GM18508 (cell line): ENCODE data around the gene KANK4.

Source experiments
- ATAC-seq: cut with Tn5 transposase; IDR thresholded peaks from one replicate; pipeline ENCODE4 v1.9.1; 2021; ENCODE audit warnings: moderate number of reproducible peaks; ENCODE audit not compliant: insufficient read depth, unreplicated experiment

Gene KANK4

DNA sequence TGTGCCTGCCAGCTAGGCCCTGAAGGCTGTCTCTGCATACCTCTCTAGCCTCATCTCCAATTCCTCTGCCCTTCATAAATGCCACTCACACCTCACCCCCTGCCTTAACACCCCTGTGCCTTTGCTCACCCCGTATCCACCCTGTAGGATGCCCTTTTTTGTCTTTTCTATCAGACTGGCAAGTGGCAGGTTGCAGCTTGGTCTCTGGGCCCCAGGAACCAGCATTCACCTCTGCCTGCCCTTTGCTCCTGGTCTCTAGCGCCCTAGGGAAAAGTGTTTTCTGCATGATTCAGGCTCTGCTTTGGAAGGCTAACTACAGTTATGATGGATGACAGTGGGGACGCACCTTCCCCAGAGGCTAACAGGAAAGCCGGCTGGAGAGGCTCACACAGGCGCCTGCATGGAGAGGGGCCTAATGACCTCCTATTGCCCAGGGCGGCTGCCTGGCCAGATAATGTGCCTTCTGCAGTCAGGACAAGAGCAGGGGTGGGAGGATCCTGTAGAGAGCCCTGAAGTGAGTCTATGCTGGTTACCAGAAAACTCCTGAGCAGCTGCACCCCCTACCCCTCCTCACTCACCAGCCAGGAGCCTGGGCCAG is 11.2 kb downstream of the KANK4 start:
- no peak for ATAC-seq

DNA sequence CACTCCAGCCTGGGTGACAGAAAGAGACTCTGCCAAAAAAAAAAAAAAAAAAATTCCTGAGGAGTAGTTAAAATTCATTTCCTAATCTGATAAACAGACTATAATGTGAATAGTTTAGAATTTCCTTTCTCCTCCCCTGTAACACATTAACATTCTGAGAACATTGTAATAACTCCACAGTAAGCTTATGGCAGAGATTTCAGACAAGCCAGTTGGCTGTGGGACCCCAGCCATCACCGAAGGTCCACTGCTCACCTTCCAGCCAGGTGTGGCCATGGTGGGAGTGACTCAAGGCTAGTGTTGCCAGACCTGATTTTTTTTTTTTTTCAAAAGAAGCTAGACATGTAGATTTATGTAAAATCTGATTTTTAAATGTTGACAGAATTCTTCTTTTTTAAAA is 11.8 kb downstream of the KANK4 start:
- ATAC-seq = no peak

DNA sequence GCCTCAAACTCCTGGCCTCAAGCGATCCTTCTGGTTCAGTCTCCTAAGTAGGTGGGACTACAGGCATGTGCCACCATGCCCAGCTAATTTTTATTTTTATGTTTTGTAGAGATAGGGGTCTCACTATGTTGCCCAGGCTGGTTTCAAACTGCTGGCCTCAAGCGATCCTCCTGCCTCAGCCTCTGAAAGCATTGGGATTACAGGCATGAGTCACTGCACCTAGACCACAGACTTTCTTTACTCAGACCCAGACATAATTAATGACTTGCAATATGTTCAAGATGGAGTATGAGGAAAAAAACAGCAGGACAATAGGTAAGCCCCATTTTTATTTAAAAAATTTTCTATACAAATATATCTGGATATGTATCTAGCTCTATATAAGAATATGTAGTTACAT is 13.2 kb downstream of the KANK4 start:
- no peak for ATAC-seq

DNA sequence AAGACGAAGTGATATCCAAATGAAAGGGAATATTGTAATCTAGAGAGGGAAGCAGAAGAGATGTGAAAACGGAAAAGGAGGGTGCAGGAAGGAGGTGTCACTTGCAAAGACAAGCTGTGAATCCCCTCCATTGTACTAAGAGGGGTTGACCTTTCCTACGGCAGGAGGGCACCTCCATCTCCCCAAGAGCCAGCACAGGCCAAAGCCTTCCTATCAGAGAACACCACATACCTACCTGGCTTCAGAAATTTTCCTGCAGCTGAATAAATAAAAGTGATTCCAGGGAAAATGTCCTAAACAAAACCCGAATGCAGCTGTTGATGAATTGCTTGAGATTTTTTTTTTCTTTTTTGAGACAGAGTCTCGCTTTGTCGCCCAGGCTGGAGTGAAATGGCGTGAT is 14.3 kb downstream of the KANK4 start:
- no peak for ATAC-seq

DNA sequence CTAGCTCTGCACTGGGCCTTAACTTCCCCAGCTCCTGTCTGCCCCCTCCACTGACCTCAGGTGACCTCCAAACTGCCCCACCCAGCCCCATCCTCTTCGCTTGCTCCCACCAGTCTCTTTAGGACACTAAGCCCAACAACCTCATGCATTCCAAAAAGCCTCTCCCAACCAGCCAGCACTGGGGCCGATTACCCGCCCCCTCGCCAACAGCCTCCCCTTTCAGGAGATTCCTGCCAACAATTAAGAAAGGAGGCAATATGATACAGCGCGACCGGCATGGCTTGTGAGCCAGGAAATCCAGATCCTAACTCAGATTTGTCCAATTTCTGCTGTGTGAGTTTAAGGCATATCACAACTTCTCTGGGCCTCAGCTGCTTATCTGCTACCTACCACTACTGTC is 14.7 kb downstream of the KANK4 start:
- no peak for ATAC-seq

DNA sequence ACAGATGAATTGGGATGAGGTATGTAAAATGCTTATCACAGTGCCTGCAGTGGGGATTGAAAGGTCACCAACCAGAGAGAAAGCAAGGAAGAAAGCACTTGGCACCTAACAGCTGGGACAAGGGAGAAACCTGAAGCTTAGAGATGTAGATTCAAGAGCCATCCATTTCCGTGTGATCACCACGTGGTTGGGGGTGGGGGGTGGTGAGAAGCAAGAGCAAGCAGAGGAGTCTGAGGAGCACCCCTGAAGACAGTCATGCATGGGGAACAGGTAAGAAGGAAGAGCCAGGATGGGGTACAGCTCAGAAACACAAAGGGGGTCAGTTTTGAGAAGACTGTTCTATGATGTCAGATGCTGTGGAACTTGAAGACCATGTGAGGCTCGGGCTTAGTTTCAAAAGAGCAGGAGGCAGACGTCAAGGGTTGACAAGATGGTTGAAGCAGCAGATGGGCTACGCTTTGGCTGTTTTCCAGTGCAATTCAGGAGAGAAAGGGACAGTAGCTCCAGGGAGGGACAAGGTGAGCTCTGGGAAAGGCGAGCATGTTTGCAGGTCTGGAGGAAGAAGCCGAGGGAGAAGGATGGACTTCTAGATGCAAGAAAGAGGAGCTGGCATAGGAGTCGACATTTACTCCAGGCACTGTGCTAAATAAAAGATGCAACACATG is 17.4 kb downstream of the KANK4 start:
- ATAC-seq = no peak

DNA sequence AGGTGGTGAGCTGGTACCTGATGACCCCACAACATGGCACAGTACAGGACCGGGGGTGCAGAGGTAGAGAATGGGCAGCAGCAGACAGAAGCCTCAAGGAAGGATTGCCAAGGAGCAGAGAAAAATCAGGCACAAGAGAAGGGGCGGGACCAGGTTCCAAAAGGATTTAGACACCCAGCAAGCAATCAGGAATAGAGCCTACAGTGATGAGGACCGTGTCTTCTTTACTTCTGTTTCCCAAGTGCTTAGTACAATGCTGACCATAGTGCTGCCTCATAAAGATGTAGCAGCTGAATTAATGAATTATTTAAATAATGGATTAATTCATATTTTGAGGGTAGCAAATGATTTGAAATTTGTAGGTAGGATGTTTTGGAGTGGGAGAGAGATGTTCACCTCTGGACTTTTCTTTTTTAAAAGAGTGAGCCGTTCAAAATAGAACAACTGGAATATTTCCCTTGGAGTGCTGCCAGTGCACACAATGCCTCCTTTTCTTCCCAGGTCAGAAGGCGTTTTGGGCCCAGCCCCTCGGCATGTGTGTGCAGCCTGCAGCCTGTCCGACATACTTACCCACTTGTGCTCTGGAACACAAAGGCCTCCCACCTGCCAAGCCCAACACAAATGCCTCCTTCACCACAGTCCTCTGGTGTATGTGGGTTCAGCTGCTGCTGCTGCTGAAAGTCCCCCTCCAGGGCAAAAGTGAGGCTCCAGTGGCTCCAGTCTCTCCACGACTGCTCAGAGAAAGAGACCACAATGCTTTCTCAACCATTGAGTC is 19.6 kb downstream of the KANK4 start:
- no peak for ATAC-seq

DNA sequence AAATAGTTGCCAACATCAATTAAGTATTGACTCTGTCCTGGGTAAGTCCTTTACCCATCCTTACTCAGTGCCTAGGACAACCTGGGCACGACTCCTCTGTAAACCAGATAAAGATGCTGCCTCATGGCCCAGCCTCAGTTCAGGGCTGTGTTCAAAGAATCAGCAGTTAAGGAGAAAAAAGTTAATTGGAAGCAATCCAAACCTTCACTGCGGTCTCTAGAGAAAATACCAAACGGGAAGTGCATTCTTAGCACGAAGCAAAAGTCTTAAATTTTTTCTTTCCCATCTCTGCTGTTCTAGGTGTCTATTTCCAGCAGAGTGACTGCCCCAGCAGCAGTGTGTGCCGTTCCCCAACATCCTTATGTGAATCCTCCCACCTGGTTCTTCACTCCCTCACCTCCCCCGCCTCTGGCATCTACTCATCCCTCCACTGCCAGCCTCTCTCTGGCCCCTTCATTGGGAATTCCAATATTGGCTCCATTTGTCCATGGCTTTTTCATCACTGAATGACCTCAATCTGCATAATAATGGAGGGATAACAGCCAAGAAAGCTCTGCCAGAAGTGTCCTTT is 23.2 kb downstream of the KANK4 start:
- no peak for ATAC-seq

DNA sequence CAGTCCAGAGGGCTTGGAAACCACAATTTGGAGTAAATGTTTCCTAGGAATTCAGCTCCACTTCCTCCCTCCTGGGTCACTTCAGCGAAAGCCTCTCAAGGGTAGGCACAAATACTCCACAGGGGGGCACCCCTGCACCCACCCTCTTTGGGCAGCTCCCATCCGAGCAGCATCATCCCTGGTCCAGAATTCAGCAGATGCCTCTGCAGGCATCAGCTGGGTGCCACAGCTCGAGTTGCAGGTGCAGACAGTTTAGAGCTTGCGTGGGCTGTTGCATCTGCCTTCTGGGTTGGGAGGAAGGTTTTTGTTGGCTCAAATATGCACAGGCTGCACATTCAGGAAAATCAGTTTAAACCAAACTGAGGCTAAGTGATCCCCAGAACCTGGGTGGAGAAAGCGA is 25.0 kb downstream of the KANK4 start:
- ATAC-seq = no peak

DNA sequence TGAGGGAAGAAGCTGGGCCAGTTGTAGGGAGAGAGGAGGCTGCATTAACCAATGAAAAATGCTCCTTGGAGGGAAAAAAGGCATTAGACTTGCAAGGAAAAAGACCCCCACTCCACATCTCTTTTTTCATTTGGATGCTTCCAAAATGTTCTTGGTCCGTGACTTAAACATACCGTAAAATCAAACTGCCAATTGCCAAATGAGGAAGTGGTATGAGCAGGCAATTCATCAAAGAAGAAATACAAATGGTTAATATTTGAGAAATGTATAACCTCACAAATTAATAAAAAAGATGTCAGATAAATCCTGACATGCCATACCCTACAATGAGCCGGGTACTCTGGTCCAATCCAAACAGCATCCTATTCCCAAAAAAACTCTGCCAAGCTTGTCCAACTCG is 30.6 kb downstream of the KANK4 start:
- no peak for ATAC-seq

DNA sequence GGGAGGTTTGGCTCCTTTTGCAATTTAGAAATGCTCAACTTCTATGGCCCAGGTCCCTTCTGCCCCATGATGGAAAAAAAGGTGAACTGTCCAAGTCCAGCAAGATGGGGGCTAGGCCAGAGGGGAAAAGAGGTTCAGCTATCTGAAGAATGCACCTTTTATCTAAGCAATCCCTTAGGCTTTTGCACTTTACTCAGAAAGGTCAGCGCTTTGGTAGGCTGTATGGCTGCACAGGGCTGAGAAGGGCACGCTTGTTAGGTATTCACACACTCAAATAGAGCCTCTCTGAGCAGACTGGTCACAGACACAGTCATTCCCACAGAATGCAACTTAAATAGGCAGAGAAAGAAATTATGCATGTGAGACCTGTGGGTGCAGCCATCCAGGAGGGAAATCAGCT is 31.0 kb downstream of the KANK4 start:
- no peak for ATAC-seq

DNA sequence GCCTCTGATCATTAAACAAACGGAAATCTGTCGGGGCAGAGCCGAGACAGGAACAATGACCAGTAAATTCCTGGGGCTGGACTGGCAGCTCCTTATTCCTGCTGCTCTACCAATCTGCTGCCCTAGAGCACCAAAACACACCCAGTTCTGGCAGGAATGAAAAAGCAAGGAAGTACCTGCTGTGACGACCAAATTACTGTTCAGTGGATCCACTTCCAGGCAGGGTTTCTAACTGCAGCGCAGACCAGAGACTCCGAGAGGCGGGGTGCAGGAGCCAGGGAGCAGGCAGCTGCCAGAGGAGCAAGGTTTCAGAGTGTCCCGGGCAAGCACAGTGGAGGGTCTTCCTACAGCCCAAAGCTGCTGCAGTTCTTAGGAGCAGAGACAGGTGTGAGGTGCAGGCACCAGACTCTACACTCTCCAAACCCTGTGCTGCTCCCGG is 32.4 kb downstream of the KANK4 start:
- ATAC-seq = no peak

DNA sequence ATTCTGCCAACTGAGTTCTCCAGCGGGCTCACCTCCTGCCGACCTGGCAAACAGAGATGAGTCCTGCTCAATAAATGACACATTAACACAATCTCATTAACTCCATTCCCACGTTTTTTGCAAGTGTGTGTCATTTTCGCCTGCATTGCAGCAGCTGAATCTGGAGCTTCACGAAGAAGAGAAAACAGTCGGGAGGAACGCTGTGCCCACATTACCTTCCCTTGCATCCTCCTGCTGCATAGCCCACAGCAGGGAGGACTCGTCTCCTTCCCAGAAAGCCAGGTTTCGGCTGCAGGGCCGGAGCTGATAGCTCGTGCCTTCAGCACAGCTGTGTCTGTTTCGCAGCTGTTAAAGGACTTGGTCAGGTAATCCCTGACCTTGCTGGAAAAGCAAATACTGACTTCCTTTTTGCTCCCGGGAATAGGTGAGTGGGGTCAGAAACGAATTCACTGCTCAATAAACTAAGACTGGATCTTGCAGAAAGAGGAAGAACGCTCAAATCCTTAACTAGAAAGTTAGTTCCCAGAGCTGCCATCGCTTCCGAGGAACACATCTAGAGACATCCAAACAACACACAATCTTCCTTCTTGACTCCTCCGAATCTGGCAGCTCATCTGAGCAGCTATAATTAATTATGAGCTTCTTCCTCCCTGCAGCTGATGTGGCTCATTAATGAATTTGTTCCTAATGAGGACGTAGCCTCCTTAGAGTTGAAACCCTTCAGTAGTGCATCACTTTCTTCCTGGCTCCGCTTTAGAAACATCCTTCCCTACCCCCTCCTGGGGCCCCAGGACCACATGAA is 33.0 kb downstream of the KANK4 start:
- no peak for ATAC-seq

DNA sequence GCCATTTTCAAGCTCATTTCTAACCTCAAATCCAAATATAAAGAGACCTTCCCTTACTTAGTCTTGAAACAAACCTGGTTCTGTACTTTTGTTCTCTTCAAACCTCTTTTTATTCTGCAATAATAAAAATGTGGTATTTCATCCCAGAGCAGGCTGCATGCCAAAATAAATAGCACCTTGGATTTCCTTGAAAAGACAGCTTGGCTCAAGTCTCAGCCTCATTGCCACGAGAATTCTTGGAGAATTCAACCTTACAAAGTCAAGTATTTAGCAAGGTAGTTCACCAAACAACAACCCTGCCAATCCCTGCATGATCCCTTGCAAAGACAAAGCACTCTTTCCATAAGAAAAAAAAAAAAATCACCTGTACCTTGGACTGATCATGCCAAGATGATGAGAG is 33.8 kb downstream of the KANK4 start:
- ATAC-seq = no peak

DNA sequence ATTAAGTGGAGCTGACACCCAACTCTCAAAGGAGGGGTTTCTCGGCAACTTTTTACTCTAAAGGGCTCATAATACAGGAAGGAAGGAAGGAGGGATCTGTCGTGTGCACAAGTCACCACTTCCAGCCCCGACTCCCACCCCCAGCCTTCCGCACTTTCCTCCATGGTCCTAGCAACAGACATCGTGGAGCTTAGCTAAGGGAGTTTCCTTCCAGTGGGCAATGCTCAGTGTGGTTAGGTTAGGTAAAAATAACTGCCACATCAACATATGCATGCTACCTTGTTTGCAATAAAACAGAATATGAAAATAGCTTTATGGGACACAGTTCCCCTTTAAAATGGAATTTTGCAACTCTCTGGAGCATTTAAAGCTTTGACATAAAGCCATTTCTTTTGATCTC is 35.2 kb downstream of the KANK4 start:
- no peak for ATAC-seq

DNA sequence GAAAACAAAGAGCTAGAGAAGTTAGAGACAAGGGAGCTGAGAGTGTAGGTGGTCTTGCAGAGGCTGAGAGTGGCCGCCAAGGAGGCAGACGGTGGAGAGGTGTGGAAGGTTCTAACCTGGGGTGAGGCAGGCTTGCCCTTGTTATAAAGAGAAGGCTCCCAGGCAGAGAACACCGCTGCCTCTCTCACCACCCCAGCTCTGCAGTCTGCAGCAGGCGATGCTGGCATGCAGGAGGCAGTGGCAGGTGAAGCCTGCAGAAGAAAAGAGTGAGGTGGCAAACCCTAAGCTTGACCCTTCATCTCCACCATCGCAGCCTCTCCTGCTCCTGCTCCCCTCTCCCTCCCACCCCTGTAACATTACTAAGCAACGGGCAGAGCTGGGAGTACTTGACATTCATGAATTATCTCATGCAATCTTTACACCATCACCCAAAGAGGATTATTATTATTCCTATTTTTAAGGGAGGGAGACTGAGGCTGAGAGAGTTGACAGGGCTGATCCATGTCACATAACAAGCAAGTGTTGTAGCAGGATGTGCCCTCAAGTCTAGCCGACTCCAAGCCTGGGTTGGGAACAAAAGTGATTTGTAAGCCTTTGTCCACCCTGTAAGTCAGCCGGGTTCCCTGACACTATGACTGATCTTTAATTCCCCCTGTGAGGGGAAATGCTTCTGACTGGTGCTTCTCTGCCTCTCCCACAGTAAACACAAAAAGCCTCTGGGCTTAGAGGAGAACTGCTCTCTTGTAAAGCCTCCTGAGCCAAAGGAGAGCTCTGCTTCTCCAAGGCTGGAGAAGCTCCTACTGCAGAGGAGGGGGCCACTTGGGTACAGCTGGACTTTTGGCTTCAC is 36.1 kb downstream of the KANK4 start:
- ATAC-seq = no peak

DNA sequence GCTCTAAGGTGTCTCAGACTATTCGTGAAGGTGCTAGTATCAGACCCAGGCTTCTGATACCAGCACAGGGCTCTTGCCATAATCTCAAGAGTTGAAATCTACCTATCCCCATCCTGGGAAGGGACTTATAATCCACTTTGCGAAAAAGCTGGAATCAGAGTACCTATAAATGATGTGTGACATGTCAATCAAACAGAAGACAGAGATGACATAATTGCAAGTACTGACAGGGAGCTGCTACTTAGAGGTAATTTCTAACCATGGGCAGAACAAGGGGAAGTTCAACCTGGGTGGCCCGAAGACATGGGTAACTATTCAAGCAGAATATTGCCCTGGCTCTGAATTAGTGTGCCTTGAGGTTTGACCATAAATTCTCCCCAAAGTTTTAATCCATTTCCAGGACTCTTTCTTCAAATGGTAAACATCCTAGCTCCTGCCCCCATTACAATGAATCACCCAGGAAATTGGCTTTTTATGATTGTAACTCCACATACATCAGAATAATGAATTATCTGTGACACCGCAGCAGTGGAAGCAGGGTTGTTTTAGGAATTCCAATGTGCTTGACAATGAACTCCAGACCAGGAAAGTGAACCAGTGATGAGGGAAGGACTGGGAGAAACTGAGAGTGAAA is 37.2 kb downstream of the KANK4 start:
- no peak for ATAC-seq

DNA sequence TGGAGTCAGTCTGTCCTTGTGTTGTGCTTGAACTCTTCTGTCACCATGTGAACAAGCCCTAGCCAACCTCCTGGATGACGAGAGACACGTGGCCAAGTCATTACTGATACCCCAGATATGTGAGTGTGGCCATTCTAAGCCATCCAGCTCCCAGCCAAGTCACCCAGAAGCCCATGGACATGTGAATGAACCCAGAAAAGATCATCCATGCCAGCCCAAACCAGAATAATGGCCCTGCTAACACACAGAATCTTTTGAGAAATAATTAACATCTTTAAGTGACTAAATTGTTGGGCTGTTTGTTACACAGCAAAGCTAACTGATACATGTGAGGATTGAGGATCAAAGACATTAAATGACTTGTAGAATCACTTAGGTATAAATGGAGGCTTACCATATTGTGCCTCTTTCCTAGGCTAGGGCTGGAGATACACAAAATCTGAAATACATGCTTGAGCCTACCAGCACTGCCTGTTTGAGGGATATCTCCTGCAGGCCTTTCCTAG is 38.2 kb downstream of the KANK4 start:
- no peak for ATAC-seq

DNA sequence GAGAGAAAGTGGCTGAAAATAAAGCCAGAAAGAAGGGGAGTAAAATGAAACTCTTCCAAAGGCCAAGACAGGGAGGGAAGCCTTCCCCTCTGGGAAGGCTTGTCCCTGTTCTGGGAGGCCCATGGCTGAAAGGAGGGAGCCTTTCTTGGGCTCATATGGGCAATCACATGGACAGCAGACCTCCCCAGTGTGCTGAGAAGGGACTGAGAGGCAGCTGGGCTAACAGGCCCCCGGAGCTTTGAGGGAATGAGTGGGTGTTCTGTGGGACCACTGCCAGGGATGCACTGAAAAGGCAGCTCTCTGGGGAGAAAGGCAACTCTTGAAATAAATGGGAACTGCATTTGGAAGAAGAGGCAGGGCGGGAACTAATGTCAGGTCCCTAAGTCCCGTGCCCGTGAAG is 39.1 kb downstream of the KANK4 start:
- no peak for ATAC-seq
